Suprapubic skin (tissue), 4 donors: ENCODE results near the gene GTF2IRD2. TPM values are rescaled to one million over a fixed set of nuclear protein-coding genes. Genes with fewer than 3 reads are reported as not detected.
"Not testable (repeated sequence)": the region's sequence is repeated elsewhere in the genome, so short reads cannot be mapped to it uniquely, and the experiment has no call there.

Experiments
- DNase-seq, 2 donors: peaks; one replicate each; pipeline ENCODE4 v3.0.0-alpha.2; 2019; ENCODE audit warnings: low spot score in 2 of 2
- H3K27ac ChIP-seq: fragments of 200-600 bp; sonication (generic); one replicate; pipeline ENCODE4 v1.5.1; 2019
- H3K27me3 ChIP-seq: fragments of 200-600 bp; sonication (generic); one replicate; pipeline ENCODE4 v1.5.1; 2019
- H3K36me3 ChIP-seq: fragments of 200-600 bp; sonication (generic); one replicate; pipeline ENCODE4 v1.5.1; 2019
- H3K4me1 ChIP-seq: fragments of 200-600 bp; sonication (generic); one replicate; pipeline ENCODE4 v1.5.1; 2019
- H3K4me3 ChIP-seq: fragments of 200-600 bp; sonication (generic); one replicate; pipeline ENCODE4 v1.5.1; 2019; ENCODE audit warnings: mild to moderate bottlenecking
- H3K9me3 ChIP-seq: fragments of 200-600 bp; sonication (generic); one replicate; pipeline ENCODE4 v1.5.1; 2019
- WGBS: methylation state at CpG from one replicate; pipeline ENCODE4 v1.1.5; 2018; 5-methylcytosine and 5-hydroxymethylcytosine counted together
- total RNA-seq, 4 donors: library from RNA; depleted of rRNA; stranded (reverse); fragments of >200 nt; gene quantifications; one replicate each; pipeline ENCODE4 v1.1.0, GENCODE V29; 2016

Gene GTF2IRD2
- total RNA-seq, 4 donors from 2014 or later: 6.5 to 24.3 (median 17.7) TPM

GRCh38 chr7:74821259-74821658, 30.1 kb downstream of the GTF2IRD2 start:
- H3K36me3 ChIP-seq, H3K9me3 ChIP-seq, DNase-seq, H3K27ac ChIP-seq, H3K4me3 ChIP-seq, H3K27me3 ChIP-seq, H3K4me1 ChIP-seq: not testable (repeated sequence)
- no CpG with 5 or more reads among the region's 5 CpGs for WGBS

DNA sequence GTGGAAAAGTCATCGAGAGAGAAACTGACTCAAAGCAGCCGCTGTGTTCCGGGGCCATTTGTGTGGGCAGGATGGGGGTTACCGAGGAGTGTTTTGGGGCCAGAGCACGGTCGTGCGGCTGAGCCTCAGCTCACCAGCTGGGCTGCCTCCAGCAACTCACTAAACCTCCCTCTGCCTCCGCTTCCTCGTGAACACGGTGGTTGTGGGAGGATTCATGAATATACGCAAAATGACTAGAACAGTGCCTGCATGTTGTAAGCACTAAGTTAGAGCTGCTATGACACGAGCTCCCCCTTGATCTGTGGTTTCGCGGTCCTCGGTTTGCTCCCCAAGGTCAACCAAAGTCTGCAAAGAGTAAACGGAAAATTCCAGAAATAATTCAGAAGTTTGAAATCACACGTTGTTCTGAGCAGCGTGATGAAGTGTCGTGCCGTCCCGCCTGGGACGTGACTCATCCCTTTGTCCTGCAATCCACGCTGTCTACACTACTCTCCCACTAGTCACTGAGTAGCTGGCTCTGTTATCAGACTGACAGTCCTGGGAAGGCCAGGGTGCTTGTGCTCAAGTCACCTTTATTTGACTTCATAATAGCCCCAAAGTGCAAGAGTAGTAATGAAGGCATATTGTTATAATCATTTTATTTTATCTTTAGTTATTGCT, 31.1 kb downstream of the GTF2IRD2 start:
- H3K9me3 ChIP-seq, H3K4me3 ChIP-seq, H3K27me3 ChIP-seq, H3K4me1 ChIP-seq, H3K27ac ChIP-seq, DNase-seq, H3K36me3 ChIP-seq: not testable (repeated sequence)
- WGBS: no CpG with 5 or more reads among the region's 23 CpGs

DNA sequence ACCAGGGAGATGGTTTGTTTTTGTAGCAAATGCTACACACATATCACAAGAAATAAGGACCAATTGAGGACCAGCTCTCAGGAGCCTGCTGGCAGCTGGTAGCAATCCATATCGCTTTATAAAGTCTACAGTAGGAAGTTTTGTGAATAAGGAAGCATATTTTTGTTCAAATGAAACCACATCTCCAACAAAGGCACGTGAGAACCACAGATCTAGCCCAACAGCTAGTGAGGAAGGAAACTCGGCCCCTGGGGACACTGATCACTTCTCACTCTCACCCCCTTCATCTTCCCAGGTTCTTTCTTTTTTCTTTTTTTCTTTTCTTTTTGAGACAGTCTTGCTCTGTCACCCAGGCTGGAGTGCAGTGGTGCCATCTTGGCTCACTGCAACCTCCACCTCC, 35.5 kb downstream of the GTF2IRD2 start:
- H3K27ac ChIP-seq, H3K4me3 ChIP-seq, H3K4me1 ChIP-seq, H3K36me3 ChIP-seq, DNase-seq, H3K27me3 ChIP-seq, H3K9me3 ChIP-seq: not testable (repeated sequence)
- no CpG with 5 or more reads among the region's 3 CpGs for WGBS

- WGBS: 50% methylated on average over 1 of the region's 4 CpGs
- not testable (repeated sequence) for H3K27ac ChIP-seq, H3K36me3 ChIP-seq, H3K9me3 ChIP-seq, H3K4me1 ChIP-seq, DNase-seq, H3K4me3 ChIP-seq, H3K27me3 ChIP-seq
These were observed 52.8 kb downstream of the GTF2IRD2 start for GRCh38 chr7:74798644-74799043.

DNA sequence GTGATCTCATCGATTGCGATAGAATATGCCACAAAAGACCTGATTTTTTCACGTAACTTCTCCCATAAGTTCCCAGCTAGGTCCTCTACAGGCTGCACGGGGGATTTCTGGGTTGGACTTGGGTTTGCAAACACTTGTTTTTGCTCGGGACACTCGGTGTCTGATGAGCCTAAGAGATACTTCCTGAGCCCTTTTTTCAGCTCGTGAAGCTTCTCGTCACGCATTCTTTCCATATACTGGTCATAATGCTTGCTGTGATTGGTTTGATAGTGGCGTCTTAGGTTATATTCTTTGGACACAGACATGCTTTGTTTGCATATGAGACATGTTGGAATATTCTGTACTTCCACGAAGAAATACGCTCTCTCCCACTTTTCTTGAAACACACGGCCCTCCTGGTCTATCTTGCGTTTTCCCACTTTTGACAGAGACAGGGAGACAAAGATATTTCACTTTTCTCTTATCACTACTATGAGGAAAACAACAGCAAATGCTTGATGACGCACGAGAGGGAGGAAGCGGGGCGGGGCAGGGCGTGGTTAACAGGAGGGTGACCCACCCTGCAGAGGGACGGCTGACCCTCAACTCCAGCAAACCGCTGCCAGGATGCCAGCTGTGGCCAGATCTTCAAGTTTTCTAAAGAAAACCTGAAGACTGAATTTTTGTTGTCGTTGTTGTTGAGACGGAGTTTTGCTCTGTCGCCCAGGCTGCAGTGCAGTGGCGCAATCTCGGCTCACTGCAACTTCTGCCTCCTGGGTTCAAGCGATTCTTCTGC, 53.4 kb downstream of the GTF2IRD2 start:
- not testable (repeated sequence) for H3K27me3 ChIP-seq, H3K4me3 ChIP-seq, H3K4me1 ChIP-seq, H3K27ac ChIP-seq, H3K36me3 ChIP-seq, H3K9me3 ChIP-seq, DNase-seq
- no CpG with 5 or more reads among the region's 27 CpGs for WGBS

DNA sequence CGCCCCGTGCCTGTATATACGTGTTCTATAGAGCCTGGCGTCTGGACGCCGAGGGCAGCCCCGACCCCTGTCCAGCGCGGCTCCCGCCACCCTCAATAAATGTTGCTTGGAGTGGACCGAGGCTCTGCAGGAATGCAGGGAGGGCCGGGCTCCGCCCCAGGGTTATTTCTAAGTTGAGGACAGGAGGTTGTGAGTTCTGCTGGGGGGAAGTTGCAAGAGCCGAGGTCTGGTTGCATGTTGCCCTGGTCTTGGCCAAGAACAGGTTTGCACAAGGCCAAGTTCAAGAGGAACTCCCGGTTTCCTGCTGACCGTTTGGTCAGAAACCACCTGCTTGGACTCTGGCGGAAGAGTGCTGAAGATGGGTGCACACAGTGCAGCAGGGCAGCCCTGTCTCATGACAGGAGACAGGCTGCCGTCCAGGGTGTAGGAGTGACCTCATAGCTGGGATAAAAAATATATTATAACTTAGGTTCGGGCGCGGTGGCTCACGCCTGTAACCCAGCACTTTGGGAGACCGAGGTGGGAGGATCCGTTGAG, 62.1 kb downstream of the GTF2IRD2 start:
- H3K27me3 ChIP-seq, DNase-seq, H3K27ac ChIP-seq, H3K9me3 ChIP-seq, H3K36me3 ChIP-seq, H3K4me3 ChIP-seq, H3K4me1 ChIP-seq: not testable (repeated sequence)
- WGBS: no CpG with 5 or more reads among the region's 24 CpGs

DNA sequence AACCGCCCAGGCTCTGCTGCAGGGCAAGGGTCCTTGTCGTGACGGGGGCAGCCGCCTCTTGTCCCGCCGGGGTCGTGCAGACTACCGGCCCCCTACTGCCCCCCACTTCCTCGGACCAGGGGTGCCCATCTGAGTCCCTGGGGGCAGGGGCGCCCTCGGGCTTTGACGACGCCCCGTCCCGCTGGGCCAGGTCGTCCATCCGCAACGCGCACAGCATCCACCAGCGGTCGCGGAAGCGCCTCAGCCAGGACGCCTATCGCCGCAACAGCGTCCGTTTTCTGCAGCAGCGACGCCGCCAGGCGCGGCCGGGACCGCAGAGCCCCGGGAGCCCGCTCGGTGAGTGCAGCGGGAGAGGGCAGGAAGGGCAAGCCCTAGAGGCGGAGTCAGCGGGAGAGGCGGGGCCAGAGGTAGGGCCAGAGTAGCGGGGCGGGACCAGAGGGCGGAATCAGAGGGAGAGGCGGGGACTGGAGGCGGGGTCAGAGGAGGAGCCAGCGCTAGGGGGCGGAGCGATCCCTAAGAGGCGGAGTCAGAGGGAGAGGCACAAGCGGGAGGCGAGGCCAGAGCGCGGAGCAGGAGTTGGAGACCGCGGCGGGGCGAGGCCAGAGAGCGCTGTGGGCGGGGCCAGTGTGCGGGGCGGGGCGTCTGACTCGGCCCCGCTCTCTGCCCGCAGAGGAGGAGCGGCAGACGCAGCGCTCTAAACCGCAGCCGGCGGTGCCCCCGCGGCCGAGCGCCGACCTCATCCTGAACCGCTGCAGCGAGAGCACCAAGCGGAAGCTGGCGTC, 62.8 kb downstream of the GTF2IRD2 start:
- not testable (repeated sequence) for H3K36me3 ChIP-seq, H3K27ac ChIP-seq, H3K4me1 ChIP-seq, H3K9me3 ChIP-seq, H3K27me3 ChIP-seq
- H3K4me3 ChIP-seq: peak overlapping the region; percentile 40
- peak; percentile 97 for DNase-seq
- under 1% methylated on average over 22 of the region's 82 CpGs for whole genome bisulfite sequencing

DNA sequence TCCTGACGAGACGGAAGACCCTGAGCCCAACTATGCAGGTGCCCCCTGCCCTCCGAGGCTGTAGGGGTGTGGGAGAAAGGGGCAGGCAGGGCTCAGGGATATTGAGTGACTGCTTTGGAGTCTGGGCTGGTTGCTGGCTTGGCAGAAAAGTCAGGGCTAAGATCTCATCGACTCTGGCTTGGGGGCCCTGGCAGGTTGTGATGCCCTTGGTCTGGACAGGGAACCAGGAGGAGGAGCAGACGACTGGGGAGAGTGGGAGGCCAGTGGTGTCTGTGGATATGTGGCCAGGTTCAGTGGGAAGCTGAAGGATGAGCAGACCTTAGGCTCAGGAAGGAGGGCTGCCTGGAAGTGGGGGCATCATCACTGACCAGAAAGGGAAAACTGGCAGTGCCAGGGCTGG, 67.8 kb downstream of the GTF2IRD2 start:
- not testable (repeated sequence) for H3K9me3 ChIP-seq, DNase-seq, H3K27me3 ChIP-seq, H3K4me3 ChIP-seq, H3K4me1 ChIP-seq, H3K27ac ChIP-seq, H3K36me3 ChIP-seq
- no CpG with 5 or more reads among the region's 5 CpGs for WGBS

DNA sequence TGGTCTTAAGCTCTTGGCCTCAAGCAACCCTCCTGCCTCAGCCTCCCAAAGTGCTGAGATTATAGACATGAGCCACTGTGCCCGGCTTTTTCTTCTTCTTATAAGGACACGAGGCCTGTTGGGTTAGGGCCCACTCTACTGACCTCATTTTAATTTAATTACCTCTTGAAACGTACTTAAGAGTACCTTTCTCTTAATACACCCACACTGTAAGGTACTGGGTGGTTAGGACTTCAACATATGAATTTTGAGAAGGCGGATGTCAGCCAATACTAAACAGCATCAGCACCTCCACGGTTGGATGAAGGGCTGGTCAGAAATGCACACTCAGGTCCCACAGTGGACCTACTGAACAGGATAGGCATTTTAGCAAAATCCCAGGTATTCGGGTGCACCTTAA, 69.7 kb downstream of the GTF2IRD2 start:
- no CpG with 5 or more reads among the region's 6 CpGs for WGBS
- not testable (repeated sequence) for H3K9me3 ChIP-seq, DNase-seq, H3K36me3 ChIP-seq, H3K4me1 ChIP-seq, H3K27me3 ChIP-seq, H3K27ac ChIP-seq, H3K4me3 ChIP-seq

GRCh38 chr7:74779053-74779452, 72.4 kb downstream of the GTF2IRD2 start:
- no CpG with 5 or more reads among the region's 17 CpGs for WGBS

DNA sequence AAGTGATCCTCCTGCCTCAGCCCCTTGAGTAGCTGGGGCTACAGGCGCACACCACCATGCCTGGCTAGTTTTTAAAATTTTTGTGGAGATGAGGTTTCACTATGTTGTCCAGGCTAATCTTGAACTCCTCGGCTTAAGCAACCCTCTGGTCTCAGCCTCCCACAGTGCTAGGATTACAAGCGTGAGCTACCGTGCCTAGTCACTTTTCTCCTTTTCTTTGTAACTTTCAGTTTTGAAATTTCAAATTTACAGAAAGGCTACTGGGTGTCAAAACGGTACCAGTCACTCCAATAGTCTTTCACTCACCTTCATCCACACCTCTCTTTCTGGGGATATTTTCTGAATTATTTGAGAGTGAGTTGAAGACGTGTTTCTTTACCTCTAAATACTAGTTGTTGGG, 76.3 kb downstream of the GTF2IRD2 start:
- DNase-seq, H3K9me3 ChIP-seq, H3K27me3 ChIP-seq, H3K4me1 ChIP-seq, H3K4me3 ChIP-seq, H3K36me3 ChIP-seq, H3K27ac ChIP-seq: not testable (repeated sequence)
- WGBS: no CpG with 5 or more reads among the region's 6 CpGs

More at GRCh38 chr7:74779053-74779452, 72.4 kb downstream of the GTF2IRD2 start:
- not testable (repeated sequence) for H3K27me3 ChIP-seq, H3K36me3 ChIP-seq, DNase-seq, H3K27ac ChIP-seq, H3K9me3 ChIP-seq, H3K4me1 ChIP-seq, H3K4me3 ChIP-seq

- DNase-seq, H3K9me3 ChIP-seq, H3K27ac ChIP-seq, H3K27me3 ChIP-seq, H3K4me1 ChIP-seq, H3K4me3 ChIP-seq, H3K36me3 ChIP-seq: not testable (repeated sequence)
- no CpG with 5 or more reads among the region's 21 CpGs for WGBS
These were observed 77.3 kb downstream of the GTF2IRD2 start, which contains the start of gene NCF1 for GRCh38 chr7:74773760-74774750. Gene NCF1, plus strand, starts transcription at chr7:74774011. Its CDS starts 21 bp downstream, at chr7:74774032.

- H3K4me3 ChIP-seq: not testable (repeated sequence)
These were observed 79.3 kb downstream of the GTF2IRD2 start for GRCh38 chr7:74772093-74772492.

More at GRCh38 chr7:74772093-74772492, 79.3 kb downstream of the GTF2IRD2 start:
- peak; percentile 40 to 77 for DNase-seq
- not testable (repeated sequence) for H3K27me3 ChIP-seq, H3K4me1 ChIP-seq, H3K36me3 ChIP-seq, H3K27ac ChIP-seq, H3K9me3 ChIP-seq
- no CpG with 5 or more reads among the region's 6 CpGs for WGBS
